Karpas-422 (cell line): Measurements from ENCODE around the gene GPC1. TPM values are rescaled to one million over a fixed set of nuclear protein-coding genes. Genes with fewer than 3 reads are reported as not detected.

ENCODE experiments used
- DNase-seq: peaks from one replicate; pipeline ENCODE4 v3.0.0-alpha.2; 2015
- H2AFZ ChIP-seq: fragments of 200-600 bp; sonication (generic); 2 replicates; pipeline ENCODE4 v1.6.1; 2014; ENCODE audit warnings: antibody characterized with exemption, low read length, mixed read lengths
- H3K27ac ChIP-seq: fragments of 200-600 bp; sonication (generic); 2 replicates; pipeline ENCODE4 v1.5.1; 2014; ENCODE audit warnings: mild to moderate bottlenecking, low read length, moderate library complexity
- H3K27me3 ChIP-seq: fragments of 200-600 bp; sonication (generic); 2 replicates; pipeline ENCODE4 v1.6.1; 2014; ENCODE audit warnings: low read length, mixed read lengths
- H3K36me3 ChIP-seq: fragments of 200-600 bp; sonication (generic); 2 replicates; pipeline ENCODE4 v1.6.1; 2014; ENCODE audit warnings: low read length, mixed read lengths; ENCODE audit not compliant: insufficient read depth
- H3K4me1 ChIP-seq: fragments of 200-600 bp; sonication (generic); 2 replicates; pipeline ENCODE4 v1.6.1; 2014; ENCODE audit warnings: mild to moderate bottlenecking, low read length, mixed read lengths
- H3K4me2 ChIP-seq: fragments of 200-600 bp; sonication (generic); 2 replicates; pipeline ENCODE4 v1.6.1; 2014; ENCODE audit warnings: low read length, low read depth, mild to moderate bottlenecking; ENCODE audit not compliant: poor library complexity, severe bottlenecking
- H3K4me3 ChIP-seq: fragments of 200-600 bp; sonication (generic); 2 replicates; pipeline ENCODE4 v1.5.1; 2014; ENCODE audit warnings: mild to moderate bottlenecking, antibody characterized with exemption, low read length, mixed read lengths
- H3K79me2 ChIP-seq: fragments of 200-600 bp; sonication (generic); 2 replicates; pipeline ENCODE4 v1.6.1; 2014; ENCODE audit warnings: mild to moderate bottlenecking, low read length, mixed read lengths
- H3K9ac ChIP-seq: fragments of 200-600 bp; sonication (generic); 2 replicates; pipeline ENCODE4 v1.6.0; 2014; ENCODE audit warnings: low read length
- H3K9me2 ChIP-seq: fragments of 200-600 bp; sonication (generic), shearing (Covaris generic); replicated peaks from 2 replicates; pipeline ENCODE4 v1.6.0; 2014; ENCODE audit warnings: mild to moderate bottlenecking, low read length, moderate library complexity; ENCODE audit not compliant: insufficient read depth
- H3K9me3 ChIP-seq: fragments of 300-700, 200-600 bp; sonication (generic); 2 replicates; pipeline ENCODE4 v1.6.1; 2014; ENCODE audit warnings: low read length, mixed read lengths
- H4K20me1 ChIP-seq: fragments of 200-600 bp; sonication (generic); 2 replicates; pipeline ENCODE4 v1.6.1; 2014; ENCODE audit warnings: mild to moderate bottlenecking, antibody characterized with exemption, low read length, low read depth; ENCODE audit not compliant: insufficient read depth
- total RNA-seq: library from RNA; depleted of rRNA; stranded (reverse); fragments of >200 nt; shearing (Covaris generic); gene quantifications from 2 replicates; pipeline ENCODE4 v1.2.3, GENCODE V29; 2014; ENCODE audit warnings: low replicate concordance

GPC1 gene
- total RNA-seq, 1 experiment from 2014 or later, result 0.60 TPM

DNA sequence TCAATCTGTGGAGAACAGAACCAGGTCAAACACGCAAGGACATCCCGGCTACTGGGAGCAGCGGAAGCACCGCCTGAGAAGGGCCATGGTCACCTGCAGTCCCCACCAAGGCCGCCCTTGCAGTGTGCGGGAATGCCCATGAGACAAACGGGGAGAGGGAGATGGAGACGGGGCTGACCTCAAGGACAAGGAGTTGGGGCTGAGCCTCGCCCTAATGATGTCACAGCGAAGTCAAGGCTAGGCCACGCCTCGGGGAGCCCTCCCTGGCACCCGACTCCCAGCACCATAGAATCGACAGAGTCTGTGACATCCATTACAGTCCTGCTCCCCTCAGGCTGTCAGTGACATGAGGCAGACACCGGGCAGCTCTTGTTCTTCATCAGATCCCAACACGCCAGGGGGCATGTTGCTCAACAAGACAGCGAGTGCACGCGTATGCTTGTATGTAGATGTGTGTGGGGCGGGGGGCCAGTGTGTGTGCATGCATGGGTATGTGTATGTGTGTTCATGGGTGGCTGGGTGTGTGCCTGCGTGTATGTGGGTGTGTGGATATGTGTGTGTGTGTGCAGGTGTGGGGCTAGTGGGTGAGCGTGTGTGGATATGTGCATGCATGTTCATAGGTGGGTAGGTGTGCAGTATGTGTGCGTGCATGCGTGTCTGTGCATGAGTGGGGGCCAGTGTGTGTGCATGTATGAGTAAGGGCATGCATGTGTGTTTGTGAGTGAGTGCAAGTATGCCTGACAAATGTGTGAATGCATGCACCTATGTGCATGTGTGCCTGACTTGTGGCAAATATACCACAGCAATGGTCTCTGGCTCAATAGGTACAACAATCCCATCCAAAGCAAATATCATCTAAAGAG is 65.3 kb downstream of the GPC1 start:
- H3K4me1 ChIP-seq, result no peaks in the 10 kb centered on the region
- no peak overlapping the region for H3K27ac ChIP-seq

DNA sequence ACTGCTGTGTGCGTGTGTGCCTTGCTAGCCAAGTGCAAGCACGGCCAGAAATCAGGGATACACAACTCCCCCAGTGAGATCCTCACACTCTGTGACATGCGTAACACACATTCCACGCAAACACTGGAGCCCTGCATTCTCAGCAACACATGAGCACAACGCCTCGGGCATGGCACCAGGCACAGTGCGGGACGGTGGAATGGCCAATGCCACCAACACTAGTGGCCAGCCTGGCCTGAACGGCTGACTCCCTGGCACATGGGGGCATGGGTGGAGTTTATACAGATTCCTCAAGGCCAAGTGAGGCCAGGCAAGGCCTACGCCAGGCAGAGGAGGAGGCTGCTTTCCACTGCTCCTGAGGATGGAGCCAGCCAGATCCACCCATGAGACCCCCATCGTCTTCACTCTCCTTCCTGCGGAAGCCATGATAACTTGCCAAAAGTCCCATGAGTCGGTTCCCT is 66.1 kb downstream of the GPC1 start:
- no peak overlapping the region for H3K4me3 ChIP-seq
- H3K4me1 ChIP-seq, result no peaks in the 10 kb centered on the region
- H2AFZ ChIP-seq, result no peak overlapping the region
- DNase-seq, result no peak
- no peaks in the 10 kb centered on the region for H3K27me3 ChIP-seq
- no peak overlapping the region for H3K4me2 ChIP-seq
- peaks cover 25% of the 10 kb centered on the region for H3K36me3 ChIP-seq
- H3K9me2 ChIP-seq, result no peaks in the 10 kb centered on the region
- H3K9ac ChIP-seq, result no peak overlapping the region
- no peaks in the 10 kb centered on the region for H4K20me1 ChIP-seq
- H3K27ac ChIP-seq, result no peak overlapping the region
- H3K79me2 ChIP-seq, result no peaks in the 10 kb centered on the region
- H3K9me3 ChIP-seq, result no peaks in the 10 kb centered on the region

More for the DNA sequence above, 65.3 kb downstream of the GPC1 start:
- H4K20me1 ChIP-seq, result no peaks in the 10 kb centered on the region
- no peak overlapping the region for H2AFZ ChIP-seq
- H3K36me3 ChIP-seq, result peaks cover 28% of the 10 kb centered on the region
- H3K9me2 ChIP-seq, result no peaks in the 10 kb centered on the region
- no peaks in the 10 kb centered on the region for H3K9me3 ChIP-seq
- no peaks in the 10 kb centered on the region for H3K27me3 ChIP-seq
- no peak overlapping the region for H3K4me2 ChIP-seq
- DNase-seq, result no peak
- H3K9ac ChIP-seq, result no peak overlapping the region
- no peaks in the 10 kb centered on the region for H3K79me2 ChIP-seq
- no peak overlapping the region for H3K4me3 ChIP-seq

DNA sequence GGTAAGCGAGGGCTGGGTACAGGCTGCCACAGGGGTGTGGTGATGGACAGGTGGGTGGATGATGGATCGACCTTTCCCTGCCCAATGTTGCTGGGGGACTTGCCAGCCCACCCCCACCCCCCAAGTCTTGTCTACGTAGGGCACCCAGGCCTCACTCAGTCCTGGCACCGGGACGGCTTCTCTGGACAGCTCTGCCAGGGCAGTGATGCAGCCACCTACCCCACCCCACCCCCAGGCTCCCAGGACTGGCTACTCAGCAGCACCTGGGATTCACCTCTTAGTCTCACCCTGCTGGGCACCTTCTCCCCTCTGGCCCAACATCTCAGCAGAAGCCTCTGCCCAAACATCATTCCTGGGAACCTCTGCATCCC is 66.6 kb downstream of the GPC1 start:
- no peak overlapping the region for H3K27ac ChIP-seq
- H3K36me3 ChIP-seq, result peaks cover 20% of the 10 kb centered on the region
- H2AFZ ChIP-seq, result no peak overlapping the region
- no peaks in the 10 kb centered on the region for H4K20me1 ChIP-seq
- H3K4me2 ChIP-seq, result no peak overlapping the region
- H3K9me3 ChIP-seq, result no peaks in the 10 kb centered on the region
- H3K4me1 ChIP-seq, result no peaks in the 10 kb centered on the region
- H3K9ac ChIP-seq, result no peak overlapping the region
- no peak overlapping the region for H3K4me3 ChIP-seq
- H3K27me3 ChIP-seq, result no peaks in the 10 kb centered on the region
- H3K9me2 ChIP-seq, result no peaks in the 10 kb centered on the region
- no peaks in the 10 kb centered on the region for H3K79me2 ChIP-seq
- no peak for DNase-seq

DNA sequence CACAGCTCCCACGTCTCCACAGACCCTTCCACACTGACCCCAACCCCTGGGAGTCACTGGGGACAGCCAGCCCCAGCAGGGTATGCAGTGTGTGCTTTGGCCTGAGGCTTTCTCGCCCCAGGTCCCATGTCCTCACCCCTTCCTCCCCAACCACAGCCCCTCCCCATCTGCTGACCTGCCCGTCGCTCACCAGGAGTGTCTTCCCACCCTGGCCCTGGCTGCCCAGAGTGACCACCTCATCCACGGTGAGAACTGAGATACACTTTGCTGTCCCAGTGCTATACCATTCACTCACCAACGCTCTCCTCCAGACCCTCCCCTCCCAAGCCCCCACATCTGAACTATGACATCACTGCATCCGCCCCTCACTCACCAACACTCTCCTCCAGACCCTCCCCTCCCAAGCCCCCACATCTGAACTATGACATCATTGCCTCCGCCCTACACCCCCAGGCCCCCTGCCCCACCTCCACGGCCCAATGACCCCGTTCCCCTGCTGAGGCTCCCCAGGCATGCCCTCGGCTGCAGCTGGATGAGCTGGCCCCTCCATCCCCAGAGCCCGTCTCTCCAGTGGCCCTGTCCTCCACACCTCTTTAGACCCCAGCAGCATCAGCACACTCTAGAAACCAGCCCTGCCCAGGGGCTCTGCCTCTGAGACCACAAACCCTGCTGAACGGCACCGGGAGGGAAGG is 67.1 kb downstream of the GPC1 start:
- Histone ChIP-seq H2AFZ (no peak overlapping the region), H3K9me3 (no peaks in the 10 kb centered on the region), H3K4me3 (no peak overlapping the region), H3K27ac (no peak overlapping the region), H3K9me2 (no peaks in the 10 kb centered on the region), H3K9ac (no peak overlapping the region), H3K27me3 (no peaks in the 10 kb centered on the region), H3K4me2 (no peak overlapping the region), H4K20me1 (no peaks in the 10 kb centered on the region), H3K79me2 (no peaks in the 10 kb centered on the region), H3K36me3 (peaks cover 15% of the 10 kb centered on the region), H3K4me1 (no peaks in the 10 kb centered on the region)
- DNase-seq, result no peak

DNA sequence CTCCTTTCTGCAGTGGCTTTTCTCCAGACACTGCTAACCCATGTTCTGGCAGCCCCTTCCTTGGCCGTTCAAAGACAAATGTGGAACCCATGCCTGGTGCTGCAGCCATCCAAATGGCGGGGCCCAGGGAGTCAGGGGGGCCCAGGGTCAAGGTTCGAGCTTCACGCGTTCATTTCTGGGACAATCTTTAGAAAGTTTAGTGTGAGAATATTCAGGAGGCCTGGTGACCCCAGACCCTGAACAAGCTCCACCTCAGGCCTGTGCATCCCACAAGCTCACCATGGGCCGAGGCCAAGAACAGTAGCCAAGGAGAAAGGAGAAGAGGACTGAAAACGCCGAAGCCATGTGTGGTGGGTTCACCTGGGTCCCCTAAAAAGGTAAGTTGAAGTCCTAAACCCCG is 67.9 kb downstream of the GPC1 start:
- no peaks in the 10 kb centered on the region for H3K79me2 ChIP-seq
- no peaks in the 10 kb centered on the region for H3K27me3 ChIP-seq
- no peaks in the 10 kb centered on the region for H3K4me1 ChIP-seq
- peaks cover 11% of the 10 kb centered on the region for H3K36me3 ChIP-seq
- no peak overlapping the region for H3K9ac ChIP-seq
- no peak overlapping the region for H3K4me3 ChIP-seq
- no peak for DNase-seq
- no peak overlapping the region for H3K27ac ChIP-seq
- no peak overlapping the region for H2AFZ ChIP-seq
- H3K9me2 ChIP-seq, result no peaks in the 10 kb centered on the region
- no peaks in the 10 kb centered on the region for H3K9me3 ChIP-seq
- H3K4me2 ChIP-seq, result no peak overlapping the region
- H4K20me1 ChIP-seq, result no peaks in the 10 kb centered on the region

DNA sequence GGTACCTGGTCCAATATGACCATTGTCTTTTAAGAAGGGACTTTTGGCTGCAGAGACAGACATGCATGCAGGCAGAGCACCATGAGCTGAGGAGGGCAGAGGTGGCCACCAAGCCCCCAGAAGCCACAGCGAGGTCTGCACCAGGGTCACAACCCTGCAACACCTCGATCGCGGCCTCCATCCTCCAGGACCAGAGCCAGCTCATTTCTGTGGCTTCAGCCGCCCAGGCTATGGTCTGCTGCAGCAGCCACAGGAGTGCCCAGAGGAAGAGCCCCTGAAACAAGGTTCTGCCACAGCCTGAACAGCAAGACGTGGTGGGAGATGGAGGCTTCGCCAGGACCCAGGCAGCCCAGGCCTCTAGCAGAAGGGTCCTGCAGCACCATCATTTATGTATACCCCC is 68.4 kb downstream of the GPC1 start:
- Histone ChIP-seq H3K79me2 (no peaks in the 10 kb centered on the region), H2AFZ (no peak overlapping the region), H3K4me3 (no peak overlapping the region), H3K9me3 (no peaks in the 10 kb centered on the region), H4K20me1 (no peaks in the 10 kb centered on the region), H3K36me3 (peaks cover 10% of the 10 kb centered on the region), H3K9me2 (no peaks in the 10 kb centered on the region), H3K4me2 (no peak overlapping the region), H3K9ac (no peak overlapping the region), H3K27me3 (no peaks in the 10 kb centered on the region), H3K27ac (no peak overlapping the region), H3K4me1 (no peaks in the 10 kb centered on the region)
- DNase-seq, result no peak

DNA sequence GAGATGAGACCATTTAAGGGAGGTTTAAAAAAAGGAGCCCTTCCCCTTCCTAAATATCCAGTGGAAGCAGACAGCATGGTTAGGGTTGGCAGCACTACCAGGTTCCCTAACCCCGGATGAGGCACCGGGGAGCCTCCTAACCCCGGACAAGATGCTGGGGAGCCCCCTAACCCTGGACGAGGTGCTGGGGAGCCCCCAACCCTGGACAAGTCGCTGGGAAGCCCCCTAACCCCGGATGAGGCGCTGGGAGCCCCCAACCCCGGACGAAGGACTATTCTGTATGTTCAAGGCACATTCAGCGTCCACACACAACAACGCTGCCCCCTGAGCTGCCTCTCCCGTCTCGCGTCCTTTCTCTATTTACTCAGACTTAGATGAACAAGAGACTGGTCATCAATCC is 70.4 kb downstream of the GPC1 start:
- Histone ChIP-seq H3K4me1 (no peaks in the 10 kb centered on the region), H3K9ac (no peak overlapping the region), H3K4me2 (no peak overlapping the region), H3K9me2 (no peaks in the 10 kb centered on the region), H3K4me3 (no peak overlapping the region), H3K9me3 (no peaks in the 10 kb centered on the region), H4K20me1 (no peaks in the 10 kb centered on the region), H3K27me3 (no peaks in the 10 kb centered on the region), H2AFZ (no peak overlapping the region), H3K79me2 (no peaks in the 10 kb centered on the region), H3K36me3 (no peaks in the 10 kb centered on the region; the same call in 1 of the 2 replicates), H3K27ac (no peak overlapping the region)
- no peak for DNase-seq

DNA sequence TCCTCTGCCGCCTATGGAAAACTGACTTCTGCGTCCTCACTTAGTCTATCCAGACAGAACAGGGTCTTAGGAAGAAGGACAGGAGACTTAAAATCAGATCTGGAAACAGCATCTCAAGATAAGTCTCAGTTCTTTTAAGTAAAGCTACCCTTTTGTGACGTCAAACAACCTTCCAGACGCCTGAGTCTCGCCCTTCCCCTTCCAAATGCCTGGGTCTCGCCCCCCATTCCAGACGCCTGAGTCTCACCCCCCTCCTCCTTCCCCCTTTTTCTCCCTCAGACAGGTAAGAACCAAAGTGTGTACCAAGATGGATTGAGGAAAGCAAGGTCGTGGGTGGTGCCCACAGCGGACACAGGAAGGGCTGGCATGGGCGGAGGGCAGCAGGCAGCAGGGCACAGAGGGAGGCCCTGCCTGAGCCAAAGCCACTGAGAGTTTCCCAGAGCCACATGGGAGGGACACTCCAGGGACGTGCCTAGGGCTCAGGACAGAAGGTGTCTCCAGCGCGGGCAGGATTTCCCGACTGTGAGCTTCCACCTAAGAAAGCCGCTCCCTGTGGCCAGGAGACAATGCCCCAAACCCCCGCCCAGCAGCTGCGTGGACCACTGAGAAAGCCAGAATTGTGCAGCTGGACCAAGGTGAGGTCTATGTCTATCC is 71.1 kb downstream of the GPC1 start:
- H2AFZ ChIP-seq, result no peak overlapping the region
- H3K9me2 ChIP-seq, result no peaks in the 10 kb centered on the region
- no peaks in the 10 kb centered on the region for H4K20me1 ChIP-seq
- H3K27ac ChIP-seq, result no peak overlapping the region
- no peak overlapping the region for H3K9ac ChIP-seq
- no peak overlapping the region for H3K4me3 ChIP-seq
- no peaks in the 10 kb centered on the region for H3K9me3 ChIP-seq
- H3K4me2 ChIP-seq, result no peak overlapping the region
- no peaks in the 10 kb centered on the region; the same call in 1 of the 2 replicates for H3K36me3 ChIP-seq
- no peaks in the 10 kb centered on the region for H3K27me3 ChIP-seq
- H3K79me2 ChIP-seq, result no peaks in the 10 kb centered on the region
- no peak for DNase-seq
- H3K4me1 ChIP-seq, result no peaks in the 10 kb centered on the region
